Suprapubic skin (tissue), 4 donors: Measurements from ENCODE around the gene LTF.

Experiments used
- CTCF ChIP-seq, 2 donors: fragments of 200-600 bp in 1 of 2; fragments of 450-650 bp in 1 of 2; sonication (generic) in 1 of 2; IDR thresholded peaks; one replicate each; pipeline ENCODE4 v1.5.1; 2016 to 2019; ENCODE audit warnings: antibody characterized with exemption in 2 of 2, mild to moderate bottlenecking in 1 of 2, moderate library complexity in 1 of 2
- EP300 ChIP-seq: sonication (generic); formaldehyde crosslinking; IDR thresholded peaks from one replicate; pipeline ENCODE4 v1.6.1; 2017; ENCODE audit warnings: antibody characterized with exemption
- POLR2A ChIP-seq, 2 donors: fragments of 450-650 bp; IDR thresholded peaks; one replicate each; pipeline ENCODE4 v1.6.1; 2017; ENCODE audit warnings: antibody characterized with exemption in 2 of 2, mild to moderate bottlenecking in 2 of 2, moderate library complexity in 2 of 2
- POLR2AphosphoS5 ChIP-seq, 3 donors: sonication (generic); formaldehyde crosslinking; IDR thresholded peaks; one replicate each; pipeline ENCODE4 v1.6.1; 2017; ENCODE audit warnings: antibody characterized with exemption in 3 of 3

- TF ChIP-seq CTCF (IDR thresholded peaks at IDR 0.05) (no peak), POLR2AphosphoS5 (IDR thresholded peaks at IDR 0.05) (no peak), POLR2A (IDR thresholded peaks at IDR 0.05) (no peak), EP300 (no peak)
These were observed 69.5 kb downstream of the LTF start for GRCh38 chr3:46395210-46395661.
